ENCODE data around the gene AFAP1. TPM values are rescaled to one million over a fixed set of nuclear protein-coding genes. Genes with fewer than 3 reads are reported as not detected.

Gene AFAP1
- total RNA-seq, 4 donors from 2014 or later = 14.8 to 28.3 (median 19.4) TPM

- no peak for TF ChIP-seq CTCF (IDR thresholded peaks at IDR 0.05; ENCODE audit: low read depth)
These were observed 53.4 kb downstream of the AFAP1 start for GRCh38 chr4:7886007-7886973.

DNA sequence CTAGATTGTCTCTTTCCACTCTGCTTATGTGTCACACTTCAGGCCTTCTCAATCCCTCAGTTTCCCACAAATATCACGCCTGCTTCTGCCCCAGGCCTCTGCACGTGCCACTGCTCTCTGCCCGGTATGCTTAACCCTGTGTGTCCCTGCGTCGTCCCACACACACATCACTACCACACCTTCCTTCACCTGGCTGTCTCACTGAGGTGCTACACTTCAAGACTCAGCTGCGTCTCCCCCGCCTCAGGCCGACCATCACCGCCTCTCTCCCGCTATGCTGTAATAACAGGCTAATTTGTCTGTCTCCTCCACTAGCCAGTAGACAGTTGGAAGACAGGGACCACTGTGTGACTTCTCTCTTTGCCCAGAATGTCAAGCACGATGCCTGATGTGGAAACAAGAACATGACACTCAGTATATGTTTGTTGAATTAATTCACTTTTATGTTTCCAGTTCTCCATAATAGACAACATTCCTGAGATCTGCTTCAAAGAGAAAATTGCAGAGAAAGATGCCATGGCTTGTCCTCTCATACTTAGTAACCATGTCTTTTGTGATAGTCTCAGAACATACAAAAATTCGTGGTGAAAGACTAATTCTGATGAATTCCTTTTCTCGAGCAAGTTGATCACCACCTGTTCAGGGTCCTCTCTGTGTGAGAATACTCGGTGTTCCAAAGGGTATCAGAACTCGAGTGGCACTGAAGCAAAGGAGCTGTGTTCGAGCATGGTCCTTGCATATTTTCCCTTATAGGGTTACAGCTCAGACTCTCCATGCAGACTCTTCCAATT is 54.2 kb downstream of the AFAP1 start:
- TF ChIP-seq CTCF (IDR thresholded peaks at IDR 0.05; ENCODE audit: low read depth) = no peak

- no peak for TF ChIP-seq CTCF (IDR thresholded peaks at IDR 0.05; ENCODE audit: low read depth)
These were observed 59.0 kb downstream of the AFAP1 start for GRCh38 chr4:7880683-7881082.

- no peak for TF ChIP-seq CTCF (IDR thresholded peaks at IDR 0.05; ENCODE audit: low read depth)
These were observed 60.5 kb downstream of the AFAP1 start for GRCh38 chr4:7879127-7879526.

- TF ChIP-seq CTCF (IDR thresholded peaks at IDR 0.05; ENCODE audit: low read depth) = no peak
These were observed 61.3 kb downstream of the AFAP1 start for GRCh38 chr4:7878323-7878722.

DNA sequence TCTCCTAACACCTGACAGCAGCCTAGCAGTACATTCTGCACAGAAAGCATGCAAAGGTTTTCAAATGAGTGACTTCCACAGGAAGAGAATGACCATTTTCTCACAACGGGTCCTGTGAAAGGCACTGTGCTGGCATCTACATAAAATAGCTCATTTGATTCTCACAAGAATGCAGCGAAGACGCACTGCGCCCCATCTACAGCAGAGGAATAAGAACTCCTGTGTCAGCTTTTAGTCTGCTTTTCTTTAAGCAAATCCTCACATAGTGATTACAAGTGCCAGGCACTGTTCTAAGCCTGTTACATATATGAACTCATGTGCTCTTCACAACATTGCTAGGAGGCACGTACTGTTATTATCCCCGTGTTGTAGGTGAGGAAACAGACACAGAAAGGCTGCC is 62.5 kb downstream of the AFAP1 start:
- TF ChIP-seq CTCF (IDR thresholded peaks at IDR 0.05; ENCODE audit: low read depth) = no peak
